Measurements from ENCODE around the gene TEX55. TPM values are rescaled to one million over a fixed set of nuclear protein-coding genes. Genes with fewer than 3 reads are reported as not detected.
"Not testable (repeated sequence)": the region's sequence is repeated elsewhere in the genome, so short reads cannot be mapped to it uniquely, and the experiment has no call there.

TEX55 gene
- polyA plus RNA-seq, 12 donors: not detected

DNA sequence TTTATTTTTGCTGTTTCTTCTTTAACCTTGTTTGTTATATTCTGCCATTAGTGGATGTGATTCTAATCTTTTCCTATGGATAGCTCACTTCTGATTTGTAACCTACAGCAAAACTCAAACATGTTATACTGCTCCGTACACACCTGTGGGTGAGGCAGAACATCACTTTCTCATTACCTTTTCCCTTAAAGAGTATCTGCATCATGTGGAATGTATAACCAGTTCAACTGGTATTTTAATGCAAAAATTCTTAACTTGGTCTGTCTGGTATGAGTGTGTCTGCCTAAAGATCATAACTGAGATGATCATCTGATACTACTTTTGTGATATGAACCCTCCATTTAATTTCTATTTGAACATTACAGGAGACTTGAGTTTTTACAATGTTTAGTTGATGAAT is 14.4 kb downstream of the TEX55 start:
- no peak for DNase-seq

GRCh38 chr3:119160815-119161214 is 14.8 kb downstream of the TEX55 start:
- no peak for DNase-seq

GRCh38 chr3:119161240-119161639 is 15.3 kb downstream of the TEX55 start:
- DNase-seq: no peak

- not testable (repeated sequence) for DNase-seq
These were observed 18.8 kb downstream of the TEX55 start for GRCh38 chr3:119164745-119165144.

GRCh38 chr3:119170821-119171220 is 24.9 kb downstream of the TEX55 start:
- no peak for DNase-seq

DNA sequence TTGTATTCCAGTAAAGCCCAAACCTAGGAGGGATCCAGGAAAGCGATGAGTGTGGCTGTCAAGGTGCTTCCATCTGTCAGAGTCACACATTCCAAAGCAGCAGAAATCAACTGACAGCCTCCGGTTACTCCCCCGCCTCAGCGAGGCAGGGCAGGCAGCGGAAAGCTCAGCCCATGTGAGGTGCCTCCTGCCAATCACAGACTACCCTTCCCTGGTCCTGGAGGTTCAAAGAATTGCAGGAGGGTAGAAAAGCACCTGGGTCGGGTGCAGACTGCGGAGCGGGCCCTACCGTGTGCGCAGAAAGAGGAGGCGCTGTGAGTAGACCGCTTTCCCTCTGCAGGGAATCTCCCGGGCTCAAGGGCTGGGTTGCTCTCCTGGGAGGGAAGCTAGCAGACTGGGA is 27.4 kb downstream of the TEX55 start, which contains the start of gene UPK1B:
TSS of gene UPK1B (plus strand) at position 274 of the 400 bp plus-strand sequence. CDS start 13,144 bp downstream, outside the sequence.
- no peak for DNase-seq

DNA sequence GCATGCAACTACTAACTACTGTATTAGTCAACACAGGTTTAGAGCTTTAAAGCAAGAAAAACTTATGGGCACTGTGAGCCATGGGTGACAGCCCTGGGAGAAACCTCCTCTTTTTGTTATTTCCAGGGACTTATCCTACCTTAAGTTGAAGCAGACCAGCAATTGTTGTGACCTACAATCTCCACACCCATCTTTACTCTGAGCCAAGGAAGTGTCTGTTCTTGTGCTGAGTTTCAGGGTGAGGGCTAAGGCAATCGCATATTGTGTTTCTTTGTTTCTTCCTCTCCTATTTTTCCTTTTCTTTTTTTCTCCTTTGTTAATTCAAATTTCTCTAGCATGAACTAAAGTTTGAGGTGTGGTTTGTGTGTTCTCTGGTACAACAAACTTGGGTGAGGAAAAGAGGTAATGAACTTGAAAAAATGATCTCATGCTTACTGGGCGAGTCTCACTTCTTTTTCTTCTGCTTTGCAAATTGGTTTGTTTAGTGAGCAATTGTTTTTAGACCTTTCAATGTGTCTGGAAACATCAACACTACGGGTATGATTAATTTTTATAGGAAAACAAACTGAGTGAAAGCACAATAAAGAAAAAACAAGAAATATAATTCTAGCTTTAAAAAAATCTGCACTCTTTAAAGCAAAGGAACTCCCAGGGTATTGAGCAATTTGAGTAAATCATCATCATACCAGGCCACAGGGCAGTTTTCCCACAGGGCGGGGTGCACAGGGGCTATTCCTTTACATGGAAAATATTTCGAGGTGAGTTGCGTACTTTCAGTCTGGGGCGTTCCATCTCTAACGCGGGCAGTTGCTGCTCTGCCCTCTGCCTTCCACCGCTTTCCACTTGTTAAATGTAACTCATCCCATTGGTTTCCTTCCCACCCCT is 30.1 kb downstream of the TEX55 start:
- no peak for DNase-seq

- DNase-seq: no peak
These were observed 30.8 kb downstream of the TEX55 start for GRCh38 chr3:119176778-119177177.

- no peak for DNase-seq
These were observed 31.4 kb downstream of the TEX55 start for GRCh38 chr3:119177321-119177720.

DNA sequence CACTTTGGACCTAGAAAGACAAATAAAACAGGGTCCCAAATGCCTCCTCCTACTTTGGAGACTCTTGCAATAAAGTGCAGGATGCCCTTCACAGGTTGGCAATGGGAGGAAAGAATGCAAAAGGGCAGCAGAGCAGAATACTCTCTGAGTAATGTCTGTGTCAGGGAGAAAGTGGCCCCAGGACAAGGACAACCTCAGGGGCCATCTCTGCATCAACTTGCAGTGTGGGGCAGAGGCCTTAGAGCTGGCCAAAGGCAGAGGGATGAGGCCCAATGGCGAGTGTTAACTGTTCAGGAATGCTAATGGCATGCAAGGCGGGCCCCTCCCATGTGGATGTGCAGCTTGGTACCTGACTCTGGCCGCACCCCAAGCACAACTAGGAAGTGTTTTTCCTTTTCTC is 35.8 kb downstream of the TEX55 start:
- DNase-seq: no peak

- DNase-seq: no peak
These were observed 38.1 kb downstream of the TEX55 start for GRCh38 chr3:119184111-119184510.

DNA sequence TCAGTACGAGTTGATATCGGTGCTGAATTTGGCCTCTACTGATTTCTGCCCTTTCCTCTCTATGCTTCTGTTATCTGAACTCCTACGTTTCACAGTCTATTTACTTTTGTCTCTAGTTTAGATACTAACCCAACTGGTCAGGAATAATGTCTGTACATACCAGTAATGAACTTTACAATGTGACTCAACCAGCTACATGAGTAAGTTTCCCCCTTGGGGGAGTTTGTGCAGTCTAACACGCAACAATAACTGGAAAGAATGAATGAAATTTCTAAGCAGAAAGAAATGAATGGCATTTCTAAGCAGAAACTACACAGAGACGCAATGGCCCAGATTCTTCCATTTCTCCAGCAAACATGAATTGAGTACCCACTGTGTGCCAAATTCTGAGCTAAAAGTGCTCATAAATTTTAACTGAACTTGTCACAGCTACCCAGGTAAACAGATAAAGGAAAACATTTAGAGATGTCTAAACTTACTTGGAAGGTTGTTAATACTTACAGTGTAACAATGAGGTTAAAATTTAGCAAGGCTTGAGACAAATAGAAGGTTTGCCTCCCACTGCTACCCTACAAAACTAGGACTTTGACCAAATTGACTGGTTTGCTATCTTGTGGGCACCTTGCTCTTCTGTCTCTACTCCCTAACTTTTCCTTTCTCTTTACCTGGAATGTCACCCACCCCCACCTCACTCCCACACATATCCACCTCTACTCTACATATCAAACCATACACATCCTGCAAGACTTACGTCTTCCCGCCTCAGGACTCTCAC is 39.0 kb downstream of the TEX55 start:
- DNase-seq: no peak

DNA sequence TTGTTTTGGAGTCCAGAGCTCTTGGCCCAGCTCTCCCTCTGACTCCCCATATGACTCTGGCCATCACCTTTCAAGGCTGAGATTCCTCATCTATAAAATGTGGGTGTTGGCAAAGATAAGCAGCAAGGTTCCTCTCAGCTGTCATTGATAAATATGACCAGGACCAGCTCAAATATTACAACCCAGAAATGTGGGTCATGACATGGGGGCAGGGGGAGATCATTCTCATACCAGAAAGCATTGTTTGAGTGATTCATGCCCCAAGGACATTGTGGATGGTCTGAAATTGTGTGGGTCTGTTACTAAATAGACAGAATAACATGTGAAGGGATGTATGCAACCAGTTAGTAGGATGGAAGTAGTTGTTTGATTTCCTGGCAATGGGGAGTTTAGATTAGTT is 41.3 kb downstream of the TEX55 start:
- DNase-seq: no peak

GRCh38 chr3:119191800-119192199 is 45.8 kb downstream of the TEX55 start:
- no peak for DNase-seq

DNA sequence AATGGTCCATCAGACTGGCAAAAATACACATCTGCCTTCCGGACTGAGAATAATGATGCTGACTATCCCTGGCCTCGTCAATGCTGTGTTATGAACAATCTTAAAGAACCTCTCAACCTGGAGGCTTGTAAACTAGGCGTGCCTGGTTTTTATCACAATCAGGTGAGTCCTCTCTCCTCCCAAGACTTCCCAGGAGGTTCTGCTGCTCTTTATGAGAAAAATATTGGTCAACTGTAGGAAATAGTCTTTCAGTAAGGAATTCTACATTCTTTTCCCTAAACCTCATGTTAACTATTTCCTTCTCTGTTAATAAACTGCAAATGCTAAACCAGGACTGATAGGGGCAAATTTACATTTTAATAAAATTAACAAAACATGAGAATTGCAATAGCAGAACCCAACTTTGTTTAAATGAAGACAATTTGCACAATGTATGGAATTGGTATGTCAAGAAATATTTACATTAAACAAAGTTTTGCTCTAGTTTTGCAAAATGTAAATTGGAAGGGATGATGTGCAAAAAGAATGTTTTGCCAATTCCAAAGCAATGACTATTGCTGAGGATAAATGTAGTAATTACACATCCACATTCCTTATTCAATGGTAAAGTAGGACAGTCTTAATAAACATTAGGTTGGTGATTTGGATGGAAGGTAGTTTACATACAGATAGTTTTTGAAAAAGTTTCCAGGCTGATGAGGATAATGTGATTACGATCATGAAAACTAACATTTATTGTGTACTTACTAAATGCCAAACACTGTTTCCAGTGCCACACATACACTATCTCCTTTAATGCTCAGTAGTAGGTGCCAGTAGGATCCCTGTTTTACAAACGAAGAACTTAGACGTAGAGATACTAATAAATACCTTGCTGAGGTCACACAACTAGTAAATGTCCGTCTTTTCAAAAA is 48.5 kb downstream of the TEX55 start:
- no peak for DNase-seq

DNA sequence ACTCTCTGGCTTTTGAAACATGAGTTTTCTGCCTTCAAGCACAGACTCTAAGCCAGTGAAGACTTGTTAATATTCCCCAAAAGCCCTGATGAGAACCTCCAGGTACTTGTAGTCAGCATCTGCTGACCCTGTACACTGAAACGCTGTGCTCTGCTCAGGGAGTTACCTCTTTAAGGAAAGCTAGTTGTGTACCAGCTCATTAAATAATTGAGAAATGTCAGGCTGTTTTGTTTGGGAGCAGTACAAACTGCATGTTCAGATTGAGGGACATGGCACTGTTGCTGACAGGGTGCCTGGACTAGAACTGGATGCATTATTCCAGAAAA is 49.1 kb downstream of the TEX55 start:
- no peak for DNase-seq

GRCh38 chr3:119195911-119196310 is 49.9 kb downstream of the TEX55 start:
- DNase-seq: no peak

Other genes starting within 250 kb of the TEX55 start
- gene IGSF11, start 111.3 kb upstream of the TEX55 start, polyA plus RNA-seq (ENCODE audit: insufficient read length in 12 of 12): 1 to 10 TPM in 10 of 12 donors, not detected in 2; 1.5 to 5.8 (median 2.7) TPM
- 10 to 100 TPM in 3 of 12 donors, under 1 TPM in 2, not detected in 7; 0.34 to 46.8 (median 12.2) TPM for gene UPK1B, start 27.4 kb downstream of the TEX55 start, polyA plus RNA-seq (ENCODE audit: insufficient read length in 12 of 12)
- gene B4GALT4, start 94.7 kb downstream of the TEX55 start, polyA plus RNA-seq (ENCODE audit: insufficient read length in 12 of 12): 10 to 100 TPM in 9 of 12 donors, 1 to 10 TPM in 2, not detected in 1; 8.9 to 20.5 (median 12.8) TPM
- 10 to 100 TPM in 10 of 12 donors, 1 to 10 TPM in 1, not detected in 1; 9.2 to 27.1 (median 12.3) TPM for gene ARHGAP31, start 148.2 kb downstream of the TEX55 start, polyA plus RNA-seq (ENCODE audit: insufficient read length in 12 of 12)

Data from muscle of arm (tissue), 12 donors.